HepG2 (cell line): ENCODE data around the gene ESF1. TPM values are rescaled to one million over a fixed set of nuclear protein-coding genes. Genes with fewer than 3 reads are reported as not detected.
"Not testable (repeated sequence)": the region's sequence is repeated elsewhere in the genome, so short reads cannot be mapped to it uniquely, and the experiment has no call there.

Source experiments
- ATAC-seq: fragments of 200-7000 bp; cut with Tn5 transposase; 3 replicates; pipeline ENCODE4 v1.9.1; 2020; ENCODE audit warnings: mild to moderate bottlenecking, moderate library complexity
- BruUV-seq: library from RNA; stranded (reverse); fragments of 400-500 nt; replicated peaks from 2 replicates; lab custom pipeline; 2021; lab: Mats Ljungman, UMichigan
- CTCF ChIA-PET: fragments of 300-600 bp; formaldehyde crosslinking; extraction: SDS; loops from one replicate; lab custom pipeline; 2021; ENCODE audit warnings: low total read pairs, inconsistent platforms, low intra/inter-chr PET ratio; lab: Yijun Ruan, JAX
- POLR2A ChIA-PET: fragments of 350-600 bp; sonication (Branson Sonifier 250); formaldehyde crosslinking; loops from one replicate; lab custom pipeline; 2020; ENCODE audit warnings: antibody characterized with exemption, inconsistent platforms; lab: Yijun Ruan, JAX
- DNase-seq: peaks from one replicate; pipeline ENCODE4 v3.0.0-alpha.2; 2015; ENCODE audit warnings: low spot score
- FAIRE-seq: peaks from 3 replicates; lab custom pipeline; 2011; peaks lifted over from hg19 to GRCh38; lab: Jason Lieb, UNC
- H2AFZ ChIP-seq: one replicate; pipeline ENCODE4 v1.6.1; 2011; ENCODE audit warnings: low read length, inconsistent platforms
- H3K27ac ChIP-seq: fragments of 300-600 bp; 3 replicates; pipeline ENCODE4 v1.8.0; 2011; ENCODE audit warnings: mixed run types, mild to moderate bottlenecking, mixed read lengths, low read length, inconsistent platforms; ENCODE audit not compliant: insufficient read depth; ENCODE audit errors: extremely low read length
- H3K27me3 ChIP-seq, 2 experiments: fragments of 200-600 bp in 1 of 2; 2 replicates in 1 of 2; 3 replicates in 1 of 2; pipeline versions ENCODE4 v1.6.0 to v1.8.0; 2011; ENCODE audit warnings: low read length in 2 of 2, mild to moderate bottlenecking in 2 of 2, moderate library complexity in 2 of 2, inconsistent platforms in 1 of 2; ENCODE audit not compliant: insufficient read depth in 2 of 2, control insufficient read depth in 1 of 2
- H3K36me3 ChIP-seq, 2 experiments: fragments of 200-600 bp in 1 of 2; replicated peaks in 1 of 2; 2 replicates in 1 of 2; 3 replicates in 1 of 2; pipeline versions ENCODE4 v1.5.1 to v1.8.0; 2011; ENCODE audit warnings: low read length in 2 of 2, inconsistent platforms in 1 of 2; ENCODE audit not compliant: insufficient read depth in 2 of 2, control insufficient read depth in 1 of 2
- H3K4me1 ChIP-seq: 2 replicates; pipeline ENCODE4 v1.5.1; 2012; ENCODE audit warnings: low read length, inconsistent platforms; ENCODE audit not compliant: insufficient read depth
- H3K4me2 ChIP-seq: 2 replicates; pipeline ENCODE4 v1.6.0; 2011; ENCODE audit warnings: low read depth, low read length, inconsistent platforms
- H3K4me3 ChIP-seq, 3 experiments: fragments of 200-600 bp in 1 of 3; sonication (generic), shearing (Covaris generic) in 1 of 3; replicated peaks in 1 of 3; 2 replicates each; pipeline ENCODE4 v1.5.1; 2011 to 2016; ENCODE audit warnings: low read length in 3 of 3, inconsistent platforms in 2 of 3, low read depth in 2 of 3, mild to moderate bottlenecking in 2 of 3, control low read depth in 1 of 3, mixed read lengths in 1 of 3; ENCODE audit not compliant: insufficient read depth in 1 of 3
- H3K79me2 ChIP-seq: one replicate; pipeline ENCODE4 v1.6.1; 2011; ENCODE audit warnings: low read length, inconsistent platforms; ENCODE audit not compliant: insufficient read depth
- H3K9ac ChIP-seq: 2 replicates; pipeline ENCODE4 v1.6.0; 2011; ENCODE audit warnings: mild to moderate bottlenecking, low read depth, low read length, inconsistent platforms; ENCODE audit not compliant: insufficient read depth
- H3K9me3 ChIP-seq: 2 replicates; pipeline ENCODE4 v1.5.1; 2012; ENCODE audit warnings: mild to moderate bottlenecking, low read length
- H4K20me1 ChIP-seq: 2 replicates; pipeline ENCODE4 v1.6.0; 2011; ENCODE audit warnings: inconsistent platforms, mild to moderate bottlenecking, low read length, moderate library complexity; ENCODE audit not compliant: insufficient read depth
- ASH2L ChIP-seq: fragments of 300-600, 200-600 bp; sonication (generic); IDR thresholded peaks from 2 replicates; pipeline ENCODE4 v1.7.0; 2017; ENCODE audit warnings: low read depth, mild to moderate bottlenecking, moderate library complexity, mixed read lengths, low read length; ENCODE audit not compliant: insufficient read length
- ATM ChIP-seq: fragments of 450-650 bp; IDR thresholded peaks from 2 replicates; pipeline ENCODE4 v1.7.1; 2017; ENCODE audit warnings: mild to moderate bottlenecking, borderline replicate concordance
- FIP1L1 ChIP-seq: fragments of 200-400 bp; formaldehyde crosslinking; IDR thresholded peaks from 2 replicates; pipeline ENCODE4 v1.6.1; 2018; ENCODE audit warnings: low read depth, mild to moderate bottlenecking, low read length, moderate library complexity, borderline replicate concordance; ENCODE audit not compliant: insufficient read depth
- HES4 ChIP-seq: sonication (generic); formaldehyde crosslinking; IDR thresholded peaks from 2 replicates; pipeline ENCODE4 v1.9.0; 2021; ENCODE audit warnings: mild to moderate bottlenecking, missing genetic modification reagents, borderline replicate concordance
- NAIF1 ChIP-seq: sonication (generic); formaldehyde crosslinking; IDR thresholded peaks from 2 replicates; pipeline ENCODE4 v1.5.0; 2020; ENCODE audit warnings: mild to moderate bottlenecking, missing genetic modification reagents, borderline replicate concordance
- NBN ChIP-seq: fragments of 450-650 bp; conservative IDR thresholded peaks from 2 replicates; pipeline ENCODE4 v1.6.1; 2017
- TBX3 ChIP-seq: fragments of 450-650 bp; IDR thresholded peaks from 2 replicates; pipeline ENCODE4 v1.6.1; 2017; ENCODE audit warnings: antibody characterized with exemption, mild to moderate bottlenecking, inconsistent platforms, borderline replicate concordance
- ZBTB38 ChIP-seq: sonication (generic); formaldehyde crosslinking; IDR thresholded peaks from 2 replicates; pipeline ENCODE4 v1.5.1; 2020; ENCODE audit warnings: mild to moderate bottlenecking, missing genetic modification reagents
- ZNF121 ChIP-seq: sonication (generic); formaldehyde crosslinking; IDR thresholded peaks from 2 replicates; pipeline ENCODE4 v1.5.0; 2020; ENCODE audit warnings: mild to moderate bottlenecking, missing genetic modification reagents
- ZNF770 ChIP-seq: sonication (generic); formaldehyde crosslinking; IDR thresholded peaks from 2 replicates; pipeline ENCODE4 v1.5.0; 2020; ENCODE audit warnings: mild to moderate bottlenecking, missing genetic modification reagents
- WGBS: methylation state at CpG from one replicate; pipeline ENCODE4 v1.1.6; 2017; ENCODE audit warnings: low lambda C conversion rate; 5-methylcytosine and 5-hydroxymethylcytosine counted together
- in situ Hi-C: cut with HindIII; loops from 2 replicates; pipeline ENCODE4 v1.10.0; 2017; ENCODE audit warnings: low pct_unique_long_range_greater_than_20kb; ENCODE audit not compliant: extremely low pct_ligation_motif_present
- intact Hi-C: fragments of 100-400 bp; cut with micrococcal nuclease; formaldehyde crosslinking; loops from one replicate; pipeline ENCODE4 v1.10.0; 2022; ENCODE audit not compliant: unreplicated experiment
- polyA plus RNA-seq, 8 experiments: library from polyadenylated mRNA; depleted of rRNA in 3 of 8; stranded (reverse) in 7 of 8; unstranded in 1 of 8; fragments of >200 nt; fragmentation: Illumina TruSeq in 4 of 8; extraction: Trizol in 4 of 8; gene quantifications; 2 replicates each; pipeline versions ENCODE4 v1.2.1 to v1.2.3, GENCODE V29; 2011 to 2016; ENCODE audit warnings: low read depth in 4 of 8, missing spikeins in 1 of 8, mixed read lengths in 1 of 8; ENCODE audit not compliant: insufficient read depth in 1 of 8
- total RNA-seq, 5 experiments: library from RNA; depleted of rRNA; stranded (reverse); fragments of >200 nt; fragmentation: Illumina TruSeq; extraction: Trizol; gene quantifications; 2 replicates each; pipeline ENCODE4 v1.2.3, GENCODE V29; 2016; ENCODE audit warnings: low read depth in 1 of 5
- TF ChIP-seq, protein P1 (sequence below): sonication (generic); formaldehyde crosslinking; IDR thresholded peaks from 2 replicates; pipeline ENCODE4 v1.5.0; 2020; ENCODE audit warnings: mild to moderate bottlenecking, missing genetic modification reagents

The ESF1 gene
- total and polyA plus RNA-seq, 2 of the 13 experiments (the other 11 are each of a cell fraction or from before 2014, with no cell fraction given): 7.3 to 66.9 TPM

GRCh38 chr20:13738187-13738586 is 46.5 kb downstream of the ESF1 start:
- H4K20me1 ChIP-seq, ATAC-seq, H3K4me2 ChIP-seq, H3K27ac ChIP-seq, POLR2A ChIA-PET, in situ Hi-C loops, BruUV-seq, H3K79me2 ChIP-seq, H3K4me1 ChIP-seq, H3K4me3 ChIP-seq, H3K9me3 ChIP-seq, DNase-seq, H3K27me3 ChIP-seq, intact Hi-C loops, H3K9ac ChIP-seq, CTCF ChIA-PET, H2AFZ ChIP-seq, FAIRE-seq: not testable (repeated sequence)
- TF ChIP-seq ZNF770 (CRISPR knock-in tag) (0 out of 2 replicates have a peak, but pooled peaks have one; percentile 15), ZNF121 (CRISPR knock-in tag) (peak; percentile 90)
- 100% methylated on average over 1 of the region's 1 CpG for WGBS
- H3K36me3 ChIP-seq: peaks cover 20 to 47% of the 10 kb centered on the region in 2 experiments

DNA sequence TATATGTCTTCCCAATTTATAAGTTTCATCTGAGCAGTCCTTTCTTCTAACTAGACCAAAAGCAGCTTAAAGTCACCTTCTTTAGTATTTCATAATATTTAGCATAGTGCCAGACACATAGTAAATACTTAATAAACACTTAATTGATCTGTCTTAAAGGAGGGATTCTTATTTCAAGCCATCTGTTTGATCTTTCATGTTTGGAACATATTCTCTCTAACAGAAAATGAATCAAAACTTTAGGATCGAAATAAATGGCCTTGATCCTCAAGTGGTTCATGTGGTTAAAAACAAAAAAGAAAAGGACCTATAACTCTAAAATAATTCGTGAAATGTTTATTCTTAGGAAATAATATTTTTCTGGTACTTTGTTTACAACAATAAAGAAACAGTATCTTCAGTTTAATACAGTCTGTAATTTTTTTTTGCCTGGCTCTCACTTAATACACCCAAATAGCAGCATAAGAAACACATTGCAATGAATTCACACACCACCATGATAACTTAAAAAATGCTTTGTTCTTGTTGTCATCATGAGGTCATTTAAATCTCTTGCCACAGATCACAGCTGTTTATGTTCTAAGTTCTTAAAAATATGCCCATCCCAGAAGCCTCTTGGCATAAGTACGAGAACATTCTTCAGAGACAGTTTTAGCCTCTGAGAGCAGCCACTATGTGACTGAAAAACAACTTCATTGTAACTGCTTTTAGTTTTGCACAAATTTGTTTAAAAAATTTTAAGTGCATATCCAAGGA is 48.1 kb downstream of the ESF1 start:
- Histone ChIP-seq H3K9ac (no peak overlapping the region), H3K4me3 (no peak overlapping the region), H3K27me3 (no peaks in the 10 kb centered on the region), H3K36me3 (peaks cover 22 to 53% of the 10 kb centered on the region in 2 experiments), H3K9me3 (peaks cover 7% of the 10 kb centered on the region; the same call in 1 of the 2 replicates), H3K4me1 (0 out of 2 replicates have a peak, but pooled peaks cover 6% of the 10 kb centered on the region), H3K27ac (no peak overlapping the region), H4K20me1 (no peaks in the 10 kb centered on the region), H3K79me2 (no peaks in the 10 kb centered on the region), H2AFZ (no peak overlapping the region), H3K4me2 (no peak overlapping the region)
- POLR2A ChIA-PET: interaction anchor here (0.8 kb wide), 1 partner anchor 43 kb away, joined by 3 read pairs; no protein-coding TSS in a partner anchor
- BruUV-seq: no TSS peak
- CTCF ChIA-PET: no interaction called here
- DNase-seq: no peak
- in situ Hi-C loops (no loop called here), intact Hi-C loops (no loop called here)
- ATAC-seq: no peak
- FAIRE-seq: no peak
- 96% methylated on average over 3 of the region's 3 CpGs for WGBS
- TF ChIP-seq ASH2L (no peak), ATM (no peak), TBX3 (no peak), FIP1L1 (no peak), HES4 (no peak), ZBTB38 (CRISPR knock-in tag) (no peak), NAIF1 (no peak), NBN (no peak)
- TF ChIP-seq, protein P1, sequence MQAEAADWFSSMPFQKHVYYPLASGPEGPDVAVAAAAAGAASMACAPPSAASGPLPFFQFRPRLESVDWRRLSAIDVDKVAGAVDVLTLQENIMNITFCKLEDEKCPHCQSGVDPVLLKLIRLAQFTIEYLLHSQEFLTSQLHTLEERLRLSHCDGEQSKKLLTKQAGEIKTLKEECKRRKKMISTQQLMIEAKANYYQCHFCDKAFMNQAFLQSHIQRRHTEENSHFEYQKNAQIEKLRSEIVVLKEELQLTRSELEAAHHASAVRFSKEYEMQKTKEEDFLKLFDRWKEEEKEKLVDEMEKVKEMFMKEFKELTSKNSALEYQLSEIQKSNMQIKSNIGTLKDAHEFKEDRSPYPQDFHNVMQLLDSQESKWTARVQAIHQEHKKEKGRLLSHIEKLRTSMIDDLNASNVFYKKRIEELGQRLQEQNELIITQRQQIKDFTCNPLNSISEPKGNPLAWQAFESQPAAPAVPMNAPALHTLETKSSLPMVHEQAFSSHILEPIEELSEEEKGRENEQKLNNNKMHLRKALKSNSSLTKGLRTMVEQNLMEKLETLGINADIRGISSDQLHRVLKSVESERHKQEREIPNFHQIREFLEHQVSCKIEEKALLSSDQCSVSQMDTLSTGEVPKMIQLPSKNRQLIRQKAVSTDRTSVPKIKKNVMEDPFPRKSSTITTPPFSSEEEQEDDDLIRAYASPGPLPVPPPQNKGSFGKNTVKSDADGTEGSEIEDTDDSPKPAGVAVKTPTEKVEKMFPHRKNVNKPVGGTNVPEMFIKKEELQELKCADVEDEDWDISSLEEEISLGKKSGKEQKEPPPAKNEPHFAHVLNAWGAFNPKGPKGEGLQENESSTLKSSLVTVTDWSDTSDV: no peak
